Measurements from ENCODE around the gene VWA5B2.

DNA sequence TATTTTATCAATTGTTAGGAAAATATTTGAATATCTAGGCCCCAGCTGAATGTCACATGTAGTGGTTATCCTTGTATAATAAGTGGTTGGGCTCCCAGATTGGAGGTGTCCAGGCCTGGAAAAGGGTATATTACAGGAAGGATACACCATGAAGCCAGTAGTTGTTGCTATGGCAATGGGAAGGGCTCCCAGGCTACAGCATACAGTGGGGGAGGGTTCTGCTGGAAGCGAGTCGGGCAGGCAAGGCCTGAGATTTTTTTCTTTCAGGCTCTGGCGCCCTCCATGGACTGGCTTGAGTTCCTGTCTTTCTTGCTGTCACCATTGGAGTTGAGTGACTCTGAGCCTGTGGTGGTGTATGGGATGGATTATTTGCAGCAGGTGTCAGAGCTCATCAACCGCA, 55.3 kb downstream of the VWA5B2 start:
- no peak for TF ChIP-seq EZH2 (IDR thresholded peaks at IDR 0.05; ENCODE audit: low read length, unreplicated experiment)
- TF ChIP-seq, protein P1, sequence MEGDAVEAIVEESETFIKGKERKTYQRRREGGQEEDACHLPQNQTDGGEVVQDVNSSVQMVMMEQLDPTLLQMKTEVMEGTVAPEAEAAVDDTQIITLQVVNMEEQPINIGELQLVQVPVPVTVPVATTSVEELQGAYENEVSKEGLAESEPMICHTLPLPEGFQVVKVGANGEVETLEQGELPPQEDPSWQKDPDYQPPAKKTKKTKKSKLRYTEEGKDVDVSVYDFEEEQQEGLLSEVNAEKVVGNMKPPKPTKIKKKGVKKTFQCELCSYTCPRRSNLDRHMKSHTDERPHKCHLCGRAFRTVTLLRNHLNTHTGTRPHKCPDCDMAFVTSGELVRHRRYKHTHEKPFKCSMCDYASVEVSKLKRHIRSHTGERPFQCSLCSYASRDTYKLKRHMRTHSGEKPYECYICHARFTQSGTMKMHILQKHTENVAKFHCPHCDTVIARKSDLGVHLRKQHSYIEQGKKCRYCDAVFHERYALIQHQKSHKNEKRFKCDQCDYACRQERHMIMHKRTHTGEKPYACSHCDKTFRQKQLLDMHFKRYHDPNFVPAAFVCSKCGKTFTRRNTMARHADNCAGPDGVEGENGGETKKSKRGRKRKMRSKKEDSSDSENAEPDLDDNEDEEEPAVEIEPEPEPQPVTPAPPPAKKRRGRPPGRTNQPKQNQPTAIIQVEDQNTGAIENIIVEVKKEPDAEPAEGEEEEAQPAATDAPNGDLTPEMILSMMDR (conservative IDR thresholded peaks at IDR 0.05; ENCODE audit: low read depth, low read length) = peak; percentile 70

All from PC-3 (cell line).